Measurements from ENCODE around the gene AATF. TPM values are rescaled to one million over a fixed set of nuclear protein-coding genes. Genes with fewer than 3 reads are reported as not detected.

AATF gene
- total RNA-seq, 2 experiments from 2014 or later: 40.3 to 40.8 TPM

DNA sequence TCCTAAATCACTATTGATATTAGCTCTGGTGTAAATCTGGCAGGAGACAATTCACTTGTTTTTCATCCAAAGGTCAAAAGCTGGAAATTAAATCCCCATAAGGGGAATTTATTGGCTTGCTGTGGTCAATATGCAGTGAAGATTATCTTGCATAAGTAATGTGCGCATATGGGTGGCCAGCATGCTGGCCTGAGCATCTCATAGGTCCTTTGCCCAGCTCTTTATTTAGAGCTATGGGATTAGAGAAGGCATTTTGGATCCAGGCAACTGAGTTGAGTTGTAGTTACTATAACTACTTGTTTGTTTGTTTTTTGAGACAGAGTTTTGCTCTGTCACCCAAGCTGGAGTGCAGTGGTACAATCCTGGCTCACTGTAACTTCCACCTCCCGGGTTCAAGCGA, 110.7 kb downstream of the AATF start:
- peaks cover 26% of the 10 kb centered on the region for H3K36me3 ChIP-seq (ENCODE audit: insufficient read depth, low read length)
- no peak for ATAC-seq (ENCODE audit: poor library complexity)
- Mint-ChIP-seq H3K9me3 (no peaks in the 10 kb centered on the region), H3K27me3 (no peaks in the 10 kb centered on the region), H3K4me3 (no peak overlapping the region), H3K36me3 (ENCODE audit: low read depth) (peaks cover 37% of the 10 kb centered on the region), H3K27ac (no peak overlapping the region), H3K4me1 (ENCODE audit: low read depth) (no peaks in the 10 kb centered on the region)
- no peak overlapping the region for H3K4me3 ChIP-seq (ENCODE audit: low read length)
- intact Hi-C loops (cut with DNase I, micrococcal nuclease): no loop called here
- no peak for DNase-seq
- H3K27me3 ChIP-seq (ENCODE audit: control insufficient read depth in 1 of 2, insufficient read depth in 2 of 2, low read length in 2 of 2): no peaks in the 10 kb centered on the region
- CTCF ChIA-PET: interaction anchor here (1.4 to 1.5 kb wide), 2 partner anchors 10 to 12 kb away, joined by 4 read pairs; no protein-coding TSS in a partner anchor
- TF ChIP-seq, protein P1, sequence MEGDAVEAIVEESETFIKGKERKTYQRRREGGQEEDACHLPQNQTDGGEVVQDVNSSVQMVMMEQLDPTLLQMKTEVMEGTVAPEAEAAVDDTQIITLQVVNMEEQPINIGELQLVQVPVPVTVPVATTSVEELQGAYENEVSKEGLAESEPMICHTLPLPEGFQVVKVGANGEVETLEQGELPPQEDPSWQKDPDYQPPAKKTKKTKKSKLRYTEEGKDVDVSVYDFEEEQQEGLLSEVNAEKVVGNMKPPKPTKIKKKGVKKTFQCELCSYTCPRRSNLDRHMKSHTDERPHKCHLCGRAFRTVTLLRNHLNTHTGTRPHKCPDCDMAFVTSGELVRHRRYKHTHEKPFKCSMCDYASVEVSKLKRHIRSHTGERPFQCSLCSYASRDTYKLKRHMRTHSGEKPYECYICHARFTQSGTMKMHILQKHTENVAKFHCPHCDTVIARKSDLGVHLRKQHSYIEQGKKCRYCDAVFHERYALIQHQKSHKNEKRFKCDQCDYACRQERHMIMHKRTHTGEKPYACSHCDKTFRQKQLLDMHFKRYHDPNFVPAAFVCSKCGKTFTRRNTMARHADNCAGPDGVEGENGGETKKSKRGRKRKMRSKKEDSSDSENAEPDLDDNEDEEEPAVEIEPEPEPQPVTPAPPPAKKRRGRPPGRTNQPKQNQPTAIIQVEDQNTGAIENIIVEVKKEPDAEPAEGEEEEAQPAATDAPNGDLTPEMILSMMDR (IDR thresholded peaks at IDR 0.05): no peak
- H3K27ac ChIP-seq (ENCODE audit: low read depth in 1 of 2, low read length in 2 of 2): no peak overlapping the region
- H3K9me3 ChIP-seq (ENCODE audit: control insufficient read depth in 1 of 2, insufficient read depth in 1 of 2, low read length in 2 of 2): no peaks in the 10 kb centered on the region
- POLR2A ChIA-PET: no interaction called here
- no peaks in the 10 kb centered on the region for H3K4me1 ChIP-seq (ENCODE audit: insufficient read depth, low read length)

DNA sequence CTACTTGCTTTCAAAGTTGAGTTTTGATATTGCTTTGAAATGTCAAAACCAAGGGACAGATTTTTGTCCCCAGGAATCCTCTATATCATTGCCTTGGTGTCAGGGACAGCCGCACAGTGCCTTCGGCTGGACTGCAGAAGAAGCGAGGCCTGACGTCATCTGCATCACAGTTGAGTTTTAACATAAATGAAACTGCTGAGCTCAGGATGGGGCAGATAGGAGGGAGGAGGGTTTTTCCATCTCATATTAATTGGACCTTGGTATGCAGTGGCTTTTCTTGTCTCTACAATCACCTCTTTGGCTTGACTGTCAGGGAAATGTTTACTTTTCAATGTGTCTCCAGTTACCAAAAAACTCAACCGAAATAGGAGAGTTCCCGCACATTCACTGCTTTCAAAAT, 111.3 kb downstream of the AATF start:
- no peak overlapping the region for H3K4me3 ChIP-seq (ENCODE audit: low read length)
- H3K4me1 Mint-ChIP-seq (ENCODE audit: low read depth): no peaks in the 10 kb centered on the region
- CTCF ChIA-PET: interaction anchor here (0.6 to 1.4 kb wide), 2 partner anchors 12 to 92 kb away, joined by 3 to 4 read pairs; no protein-coding TSS in a partner anchor
- H3K36me3 Mint-ChIP-seq (ENCODE audit: low read depth): peaks cover 31% of the 10 kb centered on the region
- TF ChIP-seq, protein P1 (IDR thresholded peaks at IDR 0.05): no peak
- no peaks in the 10 kb centered on the region for H3K9me3 Mint-ChIP-seq
- ATAC-seq (ENCODE audit: poor library complexity): no peak
- no peaks in the 10 kb centered on the region for H3K4me1 ChIP-seq (ENCODE audit: insufficient read depth, low read length)
- no peak overlapping the region for H3K27ac ChIP-seq (ENCODE audit: low read depth in 1 of 2, low read length in 2 of 2)
- intact Hi-C loops (cut with DNase I, micrococcal nuclease): no loop called here
- no peak overlapping the region for H3K27ac Mint-ChIP-seq
- H3K36me3 ChIP-seq (ENCODE audit: insufficient read depth, low read length): peaks cover 20% of the 10 kb centered on the region
- no peaks in the 10 kb centered on the region for H3K27me3 Mint-ChIP-seq
- POLR2A ChIA-PET: interaction anchor here (1.2 kb wide), 1 partner anchor 37 kb away, joined by 3 read pairs; no protein-coding TSS in a partner anchor
- no peak for DNase-seq
- no peak overlapping the region for H3K4me3 Mint-ChIP-seq
- H3K9me3 ChIP-seq (ENCODE audit: control insufficient read depth in 1 of 2, insufficient read depth in 1 of 2, low read length in 2 of 2): no peaks in the 10 kb centered on the region
- H3K27me3 ChIP-seq (ENCODE audit: control insufficient read depth in 1 of 2, insufficient read depth in 2 of 2, low read length in 2 of 2): no peaks in the 10 kb centered on the region

DNA sequence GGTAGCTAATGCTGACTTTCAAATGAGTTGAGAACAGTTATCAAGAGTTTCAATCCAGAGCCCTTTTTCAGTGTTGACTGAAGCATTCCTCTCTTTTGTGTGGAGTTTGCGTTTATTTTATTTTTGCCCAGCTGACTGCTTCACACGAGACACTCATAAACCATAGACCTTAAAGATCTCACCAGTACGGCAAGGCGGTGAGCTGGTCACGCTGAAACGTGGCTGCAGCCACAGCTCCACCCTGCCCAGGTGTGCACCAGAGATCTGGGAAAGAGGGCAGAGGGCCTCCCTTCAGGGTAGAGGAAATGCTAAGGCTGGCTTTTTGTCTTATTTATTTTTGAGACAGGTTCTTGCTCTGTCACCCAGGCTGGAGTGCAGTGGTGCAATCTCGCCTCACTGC, 112.2 kb downstream of the AATF start:
- Histone ChIP-seq H3K27me3 (ENCODE audit: control insufficient read depth in 1 of 2, insufficient read depth in 2 of 2, low read length in 2 of 2) (no peaks in the 10 kb centered on the region), H3K4me1 (ENCODE audit: insufficient read depth, low read length) (no peaks in the 10 kb centered on the region), H3K27ac (ENCODE audit: low read depth in 1 of 2, low read length in 2 of 2) (no peak overlapping the region), H3K9me3 (ENCODE audit: control insufficient read depth in 1 of 2, insufficient read depth in 1 of 2, low read length in 2 of 2) (no peaks in the 10 kb centered on the region), H3K4me3 (ENCODE audit: low read length) (no peak overlapping the region), H3K36me3 (ENCODE audit: insufficient read depth, low read length) (peaks cover 14% of the 10 kb centered on the region)
- Mint-ChIP-seq H3K27ac (no peak overlapping the region), H3K9me3 (no peaks in the 10 kb centered on the region), H3K4me1 (ENCODE audit: low read depth) (no peaks in the 10 kb centered on the region), H3K36me3 (ENCODE audit: low read depth) (peaks cover 23% of the 10 kb centered on the region), H3K4me3 (no peak overlapping the region), H3K27me3 (no peaks in the 10 kb centered on the region)
- ATAC-seq (ENCODE audit: poor library complexity) (no peak), DNase-seq (no peak)
- intact Hi-C loops (cut with DNase I, micrococcal nuclease): no loop called here
- CTCF ChIA-PET: interaction anchor here (0.6 to 1.0 kb wide), 2 partner anchors 13 to 93 kb away, joined by 3 read pairs; no protein-coding TSS in a partner anchor
- TF ChIP-seq, protein P1 (IDR thresholded peaks at IDR 0.05): no peak
- POLR2A ChIA-PET: interaction anchor here (1.2 kb wide), 1 partner anchor 36 kb away, joined by 3 read pairs; no protein-coding TSS in a partner anchor
